GM12873 (cell line): ENCODE results near the gene PI4KB.

ENCODE experiments used
- TF ChIP-seq, protein P1 (sequence below): IDR thresholded peaks from 2 replicates; pipeline ENCODE4 v1.5.1; 2012; ENCODE audit warnings: low read depth, mild to moderate bottlenecking, moderate library complexity, low read length, control low read depth; ENCODE audit not compliant: insufficient read depth; ENCODE audit errors: missing control alignments

Gene PI4KB

GRCh38 chr1:151292207-151293030, 34.8 kb downstream of the PI4KB start:
- TF ChIP-seq, protein P1, sequence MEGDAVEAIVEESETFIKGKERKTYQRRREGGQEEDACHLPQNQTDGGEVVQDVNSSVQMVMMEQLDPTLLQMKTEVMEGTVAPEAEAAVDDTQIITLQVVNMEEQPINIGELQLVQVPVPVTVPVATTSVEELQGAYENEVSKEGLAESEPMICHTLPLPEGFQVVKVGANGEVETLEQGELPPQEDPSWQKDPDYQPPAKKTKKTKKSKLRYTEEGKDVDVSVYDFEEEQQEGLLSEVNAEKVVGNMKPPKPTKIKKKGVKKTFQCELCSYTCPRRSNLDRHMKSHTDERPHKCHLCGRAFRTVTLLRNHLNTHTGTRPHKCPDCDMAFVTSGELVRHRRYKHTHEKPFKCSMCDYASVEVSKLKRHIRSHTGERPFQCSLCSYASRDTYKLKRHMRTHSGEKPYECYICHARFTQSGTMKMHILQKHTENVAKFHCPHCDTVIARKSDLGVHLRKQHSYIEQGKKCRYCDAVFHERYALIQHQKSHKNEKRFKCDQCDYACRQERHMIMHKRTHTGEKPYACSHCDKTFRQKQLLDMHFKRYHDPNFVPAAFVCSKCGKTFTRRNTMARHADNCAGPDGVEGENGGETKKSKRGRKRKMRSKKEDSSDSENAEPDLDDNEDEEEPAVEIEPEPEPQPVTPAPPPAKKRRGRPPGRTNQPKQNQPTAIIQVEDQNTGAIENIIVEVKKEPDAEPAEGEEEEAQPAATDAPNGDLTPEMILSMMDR: peak; percentile 39

- TF ChIP-seq, protein P1: no peak
Observed at GRCh38 chr1:151290709-151291303, 36.4 kb downstream of the PI4KB start.

GRCh38 chr1:151289991-151290708, 37.1 kb downstream of the PI4KB start:
- TF ChIP-seq, protein P1: no peak

GRCh38 chr1:151289080-151289935, 37.9 kb downstream of the PI4KB start:
- TF ChIP-seq, protein P1: no peak

- TF ChIP-seq, protein P1: no peak
Observed at GRCh38 chr1:151288502-151288901, 38.7 kb downstream of the PI4KB start.

DNA sequence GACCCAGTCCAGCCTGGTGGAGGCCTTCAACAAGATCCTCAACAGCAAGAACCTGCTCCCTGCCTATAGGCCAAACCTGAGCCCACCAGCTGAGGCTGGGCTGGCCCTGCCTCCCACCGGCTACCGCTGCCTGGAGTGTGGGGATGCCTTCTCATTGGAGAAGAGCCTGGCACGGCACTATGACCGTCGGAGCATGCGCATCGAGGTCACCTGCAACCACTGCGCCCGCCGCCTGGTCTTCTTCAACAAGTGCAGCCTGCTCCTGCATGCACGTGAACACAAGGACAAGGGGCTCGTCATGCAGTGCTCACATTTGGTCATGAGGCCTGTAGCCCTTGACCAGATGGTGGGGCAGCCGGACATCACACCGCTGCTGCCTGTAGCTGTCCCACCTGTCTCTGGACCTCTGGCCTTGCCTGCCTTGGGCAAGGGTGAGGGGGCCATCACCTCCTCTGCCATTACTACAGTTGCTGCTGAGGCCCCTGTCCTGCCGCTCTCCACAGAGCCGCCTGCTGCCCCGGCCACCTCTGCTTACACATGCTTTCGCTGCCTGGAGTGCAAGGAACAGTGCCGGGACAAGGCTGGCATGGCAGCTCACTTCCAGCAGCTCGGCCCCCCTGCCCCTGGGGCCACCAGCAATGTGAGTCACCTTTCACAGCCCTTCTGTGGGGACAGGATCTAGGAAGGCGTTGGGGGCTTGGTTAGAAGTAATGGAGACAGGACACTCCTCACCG, 39.3 kb downstream of the PI4KB start:
- TF ChIP-seq, protein P1: no peak
